Fibroblast of peridontal ligament (primary cell): ENCODE measurements around the gene SKI.
A peak's percentile ranks its signal among the peaks of the same experiment; 100 is the strongest.

Experiments
- DNase-seq: peaks from one replicate; pipeline ENCODE4 v3.0.0-alpha.2; 2010; ENCODE audit errors: extremely low read depth

Gene SKI

DNA sequence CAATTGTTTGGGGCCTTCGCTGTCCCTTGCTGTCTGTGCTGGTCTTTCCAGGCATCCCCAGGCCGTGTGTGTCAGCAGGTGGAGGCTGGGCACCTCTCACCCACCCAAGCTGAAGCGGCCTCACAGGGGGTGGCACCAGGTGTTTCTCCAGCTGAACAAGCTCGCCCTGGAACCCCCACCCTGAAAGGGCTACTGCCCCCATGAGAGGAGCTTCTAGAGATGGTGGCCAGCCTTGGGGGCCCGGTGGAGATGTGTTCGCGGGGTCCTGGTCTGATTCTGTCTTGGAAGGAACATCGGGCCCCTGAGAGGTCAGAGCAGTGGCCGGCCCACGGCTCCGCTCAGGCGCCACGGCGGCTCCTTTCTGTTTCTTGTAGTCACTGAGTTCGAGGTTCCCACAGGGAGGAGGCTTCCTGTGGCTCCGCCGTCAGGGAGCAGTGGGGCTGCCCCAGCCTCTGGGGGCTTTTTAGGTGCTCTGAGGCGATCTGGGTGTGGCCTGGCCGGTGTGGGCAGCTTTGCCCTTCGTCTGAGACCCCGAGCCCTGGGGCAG is 46.9 kb downstream of the SKI start:
- DNase-seq = no peak

DNA sequence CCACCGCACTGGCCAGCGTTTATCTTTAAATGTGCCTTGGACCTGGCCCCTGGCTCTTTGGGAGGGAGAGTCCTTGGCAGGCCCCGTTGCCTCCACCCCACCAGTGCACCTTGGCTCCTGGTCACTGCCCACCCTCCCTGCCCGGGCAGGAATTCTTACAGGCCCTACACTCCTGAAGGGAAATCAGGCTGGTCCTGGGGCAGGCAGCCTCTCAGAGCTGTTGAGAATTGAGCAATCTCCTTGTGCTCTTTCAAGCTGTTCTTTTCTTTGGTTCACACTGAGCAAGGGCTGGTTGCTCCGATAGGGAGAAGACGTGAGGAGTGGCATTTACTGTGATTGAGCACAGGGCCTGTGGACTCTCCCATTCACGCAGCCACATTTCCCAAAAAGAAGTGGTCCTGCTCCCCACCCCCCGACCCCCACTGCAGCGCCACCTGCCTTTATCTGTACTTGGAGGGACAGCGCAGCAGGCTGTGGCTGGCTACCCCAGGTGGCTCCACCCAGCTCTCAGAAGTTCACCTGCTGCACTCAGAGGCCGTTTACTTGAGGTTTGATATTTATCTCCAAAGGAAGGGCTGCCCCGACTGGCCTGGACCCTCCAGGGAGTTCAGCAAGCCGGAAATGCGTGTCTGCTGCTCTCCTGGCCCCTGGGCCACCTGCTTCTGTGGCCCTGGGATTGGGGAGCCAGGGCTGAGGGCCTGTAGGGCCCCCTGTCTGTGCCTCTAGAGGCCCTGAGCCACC is 47.8 kb downstream of the SKI start:
- peak; percentile 45 for DNase-seq

DNA sequence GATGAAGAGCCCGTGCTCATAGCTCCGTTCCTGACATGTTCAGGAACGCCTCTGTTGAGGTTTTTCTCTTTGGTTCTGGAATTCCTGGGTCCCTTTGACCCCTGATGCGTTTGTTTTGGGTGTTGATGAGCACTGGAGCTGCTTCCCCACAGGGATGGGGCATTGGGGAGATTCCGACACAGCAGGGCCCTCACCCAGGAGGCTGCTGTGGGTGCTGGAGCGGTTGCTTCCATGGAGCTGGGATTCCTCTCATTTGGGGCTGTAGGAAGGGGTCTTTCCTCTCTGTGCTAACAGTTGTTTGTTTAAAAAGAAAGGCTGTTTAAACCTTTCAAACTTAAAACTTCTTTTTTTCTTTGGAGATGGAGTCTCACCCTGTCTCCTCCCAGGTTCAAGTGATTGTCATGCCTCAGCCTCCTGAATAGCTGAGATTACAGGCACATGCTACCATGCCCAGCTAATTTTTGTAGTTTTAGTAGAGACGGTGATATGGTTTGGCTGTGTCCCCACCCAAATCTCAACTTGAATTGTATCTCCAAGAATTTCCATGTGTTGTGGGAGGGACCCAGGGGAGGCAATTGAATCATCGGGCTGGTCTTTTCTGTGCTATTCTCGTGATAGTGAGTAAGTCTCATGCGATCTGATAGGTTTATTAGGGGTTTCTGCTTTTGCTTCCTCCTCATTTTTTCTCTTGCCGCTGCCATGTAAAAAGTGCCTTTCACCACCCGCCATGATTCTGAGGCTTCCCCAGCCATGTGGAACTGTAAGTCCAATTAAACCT is 48.9 kb downstream of the SKI start:
- DNase-seq = peak; percentile 71

GRCh38 chr1:2277741-2278488 is 49.8 kb downstream of the SKI start:
- DNase-seq = no peak

GRCh38 chr1:2278591-2279209 is 50.6 kb downstream of the SKI start:
- no peak for DNase-seq

DNA sequence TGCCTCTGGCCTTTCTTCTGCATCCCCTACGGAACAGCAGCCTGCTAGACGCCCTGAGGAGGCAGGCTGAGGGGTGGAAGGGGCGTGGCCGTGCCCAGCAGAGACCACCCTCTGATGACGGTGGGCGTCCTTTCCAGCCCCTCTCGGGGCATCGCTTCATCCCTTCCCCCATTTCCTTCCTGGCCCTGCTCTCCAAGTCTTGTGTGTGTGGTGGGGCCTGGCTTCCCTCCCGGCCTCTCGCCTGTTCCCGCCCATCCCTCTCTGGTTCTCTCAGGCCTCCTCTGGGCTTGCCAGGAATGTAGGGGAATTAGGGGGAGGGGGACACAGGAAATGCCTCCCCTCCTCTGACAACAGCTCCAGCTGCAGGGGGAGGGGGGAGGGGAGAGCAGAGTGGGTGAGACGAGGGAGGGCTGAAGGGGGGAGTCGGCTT is 51.1 kb downstream of the SKI start:
- DNase-seq = peak; percentile 79

DNA sequence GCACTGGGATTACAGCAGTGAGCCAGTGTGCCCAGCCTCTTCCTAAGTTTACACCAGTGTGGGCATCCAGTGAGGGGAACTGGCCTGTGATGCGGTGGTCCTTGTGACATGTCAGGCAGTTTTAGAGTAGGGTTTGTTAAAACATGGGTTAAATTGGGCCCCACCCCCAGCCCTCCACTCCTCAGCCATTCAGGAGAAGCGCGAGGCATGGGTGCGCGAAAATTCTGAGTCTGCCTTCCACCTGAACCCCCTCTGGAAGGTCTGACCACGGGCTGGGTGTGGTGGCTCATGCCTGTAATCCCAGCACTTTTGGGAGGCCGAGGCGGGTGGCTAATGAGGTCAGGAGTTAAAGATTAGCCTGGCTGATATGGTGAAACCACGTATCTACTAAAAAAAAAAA is 51.7 kb downstream of the SKI start:
- no peak for DNase-seq

GRCh38 chr1:2282556-2283270 is 54.6 kb downstream of the SKI start:
- DNase-seq = no peak

DNA sequence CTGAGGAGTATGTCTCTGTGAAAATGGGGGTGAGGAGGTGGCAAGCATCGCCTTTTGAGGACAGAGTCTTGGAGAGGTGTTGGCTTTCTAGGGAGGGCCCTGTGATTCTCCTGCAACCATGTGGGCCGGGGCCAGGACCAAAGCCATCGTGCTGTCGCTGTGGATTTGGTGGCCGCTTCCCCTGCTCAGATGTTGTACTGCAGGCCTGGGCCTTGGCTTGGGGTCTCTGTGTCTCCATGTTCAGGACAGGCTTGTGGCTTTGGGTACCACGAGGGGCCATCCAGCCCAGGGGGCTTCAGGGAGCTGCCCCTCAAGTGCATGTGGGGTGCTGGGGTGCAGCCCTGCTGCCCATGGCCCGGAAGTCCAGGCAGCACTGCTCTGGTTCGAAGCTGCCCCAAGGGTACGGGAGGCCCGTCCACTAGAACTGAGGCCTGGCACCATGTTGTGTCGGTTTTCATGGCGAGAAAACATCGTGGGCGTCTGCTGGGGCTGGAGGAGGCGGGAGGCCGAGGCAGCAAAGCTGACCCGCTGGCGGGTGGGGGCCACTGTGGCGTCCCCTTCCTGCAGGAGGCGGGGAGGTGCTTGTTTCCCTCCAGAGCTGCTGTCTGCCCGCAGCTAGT is 55.4 kb downstream of the SKI start:
- DNase-seq = no peak

- DNase-seq = no peak
Observed at GRCh38 chr1:2283991-2284895, 56.1 kb downstream of the SKI start.

GRCh38 chr1:2284932-2285331 is 56.8 kb downstream of the SKI start:
- DNase-seq = no peak

- DNase-seq = no peak
Observed at GRCh38 chr1:2286923-2287322, 58.8 kb downstream of the SKI start.

DNA sequence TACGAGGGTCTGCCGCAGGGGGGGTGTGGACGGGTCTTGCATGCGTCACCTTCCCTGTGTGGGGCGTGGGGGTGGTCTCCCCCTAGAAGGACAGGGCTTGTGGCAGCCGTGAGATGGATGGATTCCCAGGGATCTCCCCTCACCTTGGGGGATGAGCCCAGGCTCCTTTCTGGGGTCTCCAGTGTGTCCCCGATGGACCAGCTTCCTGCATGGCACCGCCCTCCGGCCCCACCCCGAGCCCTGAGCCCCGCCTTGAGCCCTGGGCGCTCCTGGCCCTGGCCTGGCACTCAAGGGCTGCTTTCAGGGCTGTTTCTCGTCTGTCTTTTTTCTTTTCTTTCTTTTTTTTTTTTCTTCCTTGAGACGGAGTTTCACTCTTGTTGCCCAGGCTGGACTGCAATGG is 59.5 kb downstream of the SKI start:
- no peak for DNase-seq

- DNase-seq = no peak
Observed at GRCh38 chr1:2288311-2288710, 60.2 kb downstream of the SKI start.

- DNase-seq = no peak
Observed at GRCh38 chr1:2288816-2289536, 60.9 kb downstream of the SKI start.

- DNase-seq = no peak
Observed at GRCh38 chr1:2289607-2290006, 61.5 kb downstream of the SKI start.

DNA sequence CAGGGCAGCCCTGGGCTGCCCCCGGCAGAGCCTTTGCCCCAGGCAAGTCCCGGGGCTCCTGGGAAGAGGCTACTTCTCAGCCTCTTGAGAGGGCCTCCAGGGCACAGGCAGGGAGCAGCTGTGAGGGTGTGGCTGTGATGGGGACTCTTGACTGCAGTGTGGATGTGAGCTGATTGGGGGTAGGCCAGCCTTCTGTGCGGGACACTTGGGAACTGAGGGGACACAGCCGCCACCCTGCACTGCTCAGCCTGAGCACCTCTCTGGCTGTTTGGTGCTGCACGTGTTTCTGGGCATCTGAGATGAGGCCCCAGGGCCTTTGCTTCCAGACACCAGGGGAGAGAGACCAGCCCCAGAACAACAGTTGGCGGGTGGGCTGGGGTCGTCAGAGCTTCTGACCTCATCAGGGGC is 62.1 kb downstream of the SKI start:
- DNase-seq = no peak

GRCh38 chr1:2290595-2291510 is 62.7 kb downstream of the SKI start:
- DNase-seq = peak; percentile 98
